Fibroblast of skin of left biceps (primary cell): ENCODE results near the gene FRMD5.

Experiments
- DNase-seq, 2 experiments: peaks; one replicate each; pipeline ENCODE4 v3.0.0-alpha.2; 2013; ENCODE audit warnings: low read depth in 2 of 2

Gene FRMD5

GRCh38 chr15:43928152-43928551 lies 266.9 kb downstream of the FRMD5 start:
- DNase-seq: no peak

- no peak for DNase-seq
Observed at GRCh38 chr15:43927203-43927602, 267.9 kb downstream of the FRMD5 start.

- DNase-seq: no peak
Observed at GRCh38 chr15:43923553-43923952, 271.5 kb downstream of the FRMD5 start.

GRCh38 chr15:43922021-43922420 lies 273.1 kb downstream of the FRMD5 start:
- DNase-seq: no peak

GRCh38 chr15:43920815-43921214 lies 274.3 kb downstream of the FRMD5 start:
- no peak for DNase-seq

GRCh38 chr15:43920254-43920600 lies 274.8 kb downstream of the FRMD5 start:
- no peak for DNase-seq

- no peak for DNase-seq
Observed at GRCh38 chr15:43919540-43920253, 275.4 kb downstream of the FRMD5 start.

- DNase-seq: no peak
Observed at GRCh38 chr15:43918717-43919116, 276.4 kb downstream of the FRMD5 start.

- DNase-seq: no peak
Observed at GRCh38 chr15:43916326-43916660, 278.8 kb downstream of the FRMD5 start.

GRCh38 chr15:43915631-43916325 lies 279.3 kb downstream of the FRMD5 start:
- DNase-seq: no peak

- no peak for DNase-seq
Observed at GRCh38 chr15:43913941-43914340, 281.1 kb downstream of the FRMD5 start.

- DNase-seq: peak; percentile 81 to 85
Observed at GRCh38 chr15:43913026-43913780, 281.9 kb downstream of the FRMD5 start.

- DNase-seq: no peak
Observed at GRCh38 chr15:43912208-43912607, 282.9 kb downstream of the FRMD5 start.

- DNase-seq: peak; percentile 65 to 74
Observed at GRCh38 chr15:43911235-43911781, 283.8 kb downstream of the FRMD5 start.

- DNase-seq: no peak
Observed at GRCh38 chr15:43908516-43909050, 286.5 kb downstream of the FRMD5 start.

- no peak for DNase-seq
Observed at GRCh38 chr15:43905755-43906154, 289.3 kb downstream of the FRMD5 start.

GRCh38 chr15:43903864-43904290 lies 291.2 kb downstream of the FRMD5 start:
- DNase-seq: peak in 1 of 2 experiments; percentile 30

- no peak for DNase-seq
Observed at GRCh38 chr15:43901495-43901894, 293.6 kb downstream of the FRMD5 start.

- no peak for DNase-seq
Observed at GRCh38 chr15:43900996-43901395, 294.1 kb downstream of the FRMD5 start.

- DNase-seq: no peak
Observed at GRCh38 chr15:43899928-43900327, 295.1 kb downstream of the FRMD5 start.

GRCh38 chr15:43898891-43899290 lies 296.2 kb downstream of the FRMD5 start:
- no peak for DNase-seq

GRCh38 chr15:43896543-43896942 lies 298.5 kb downstream of the FRMD5 start:
- no peak for DNase-seq
